K562 (cell line): ENCODE results near the gene NEMF. TPM values are rescaled to one million over a fixed set of nuclear protein-coding genes. Genes with fewer than 3 reads are reported as not detected.

ENCODE experiments used
- HNRNPUL1 ChIP-seq: fragments of 200-400 bp; formaldehyde crosslinking; IDR thresholded peaks from 2 replicates; pipeline ENCODE4 v1.6.1; 2017; ENCODE audit warnings: low read length
- KDM5B ChIP-seq: fragments of 200-600 bp; sonication (generic); IDR thresholded peaks from 2 replicates; pipeline ENCODE4 v1.6.1; 2012; ENCODE audit warnings: low read depth, mild to moderate bottlenecking, moderate library complexity, low read length, control low read depth, inconsistent platforms; ENCODE audit not compliant: insufficient replicate concordance
- MBD2 ChIP-seq: sonication (generic); IDR thresholded peaks from 2 replicates; pipeline ENCODE4 v1.6.1; 2016; ENCODE audit warnings: low read depth, borderline replicate concordance
- NFE2 ChIP-seq: IDR thresholded peaks from 2 replicates; pipeline ENCODE4 v1.6.1; 2014; ENCODE audit warnings: antibody characterized with exemption, low read depth
- POLR2H ChIP-seq: IDR thresholded peaks from 2 replicates; pipeline ENCODE4 v1.6.1; 2016; ENCODE audit warnings: missing genetic modification characterization, low read depth, mild to moderate bottlenecking, control low read depth, missing compliant biosample characterization, moderate library complexity
- RAD51 ChIP-seq: fragments of 450-650 bp; IDR thresholded peaks from 2 replicates; pipeline ENCODE4 v1.7.1; 2016; ENCODE audit warnings: low read depth, mild to moderate bottlenecking, borderline replicate concordance
- TFAM ChIP-seq: fragments of 250-450 bp; sonication (Bioruptor Pico); conservative IDR thresholded peaks from 2 replicates; pipeline ENCODE4 v1.5.0; 2021; ENCODE audit warnings: mild to moderate bottlenecking, moderate library complexity
- ZFP36 ChIP-seq: fragments of 150-350 bp; IDR thresholded peaks from 2 replicates; pipeline ENCODE4 v1.6.1; 2018; ENCODE audit warnings: low read length, low read depth; ENCODE audit not compliant: partially characterized antibody
- ZNF77 ChIP-seq: fragments of 250-450 bp; sonication (Bioruptor Pico); IDR thresholded peaks from 2 replicates; pipeline ENCODE4 v1.5.0; 2020
- polyA plus RNA-seq, 8 experiments: library from polyadenylated mRNA; depleted of rRNA in 4 of 8; stranded (reverse) in 5 of 8; unstranded in 3 of 8; fragments of >200 nt; fragmentation: Nextera tagmentation in 2 of 8; fragmentation: Illumina TruSeq in 1 of 8; extraction: Ambion mirVana in 2 of 8; extraction: Trizol in 1 of 8; gene quantifications; 2 replicates each; pipeline versions ENCODE4 v1.2.1 to v1.2.3, GENCODE V29; 2011 to 2014; ENCODE audit warnings: inconsistent platforms in 1 of 8, missing spikeins in 1 of 8
- total RNA-seq, 7 experiments: library from RNA; depleted of rRNA in 6 of 7; stranded (reverse); fragments of >200 nt in 6 of 7; fragmentation: Illumina TruSeq in 2 of 7; extraction: Trizol in 2 of 7; gene quantifications; 2 replicates each; pipeline versions ENCODE4 v1.2.1 to v1.2.3, GENCODE V29; 2011 to 2021; ENCODE audit warnings: low replicate concordance in 1 of 7
- TF ChIP-seq, protein P1 (sequence below): fragments of 200-800 bp; sonication (Bioruptor generic); IDR thresholded peaks from 2 replicates; pipeline ENCODE4 v1.6.1; 2017; ENCODE audit warnings: missing genetic modification characterization, missing compliant biosample characterization

NEMF gene
- total and polyA plus RNA-seq, 9 of the 15 experiments (the other 6 are each of a cell fraction or from before 2014, with no cell fraction given) = 38.8 to 94.4 (median 61.0) TPM

DNA sequence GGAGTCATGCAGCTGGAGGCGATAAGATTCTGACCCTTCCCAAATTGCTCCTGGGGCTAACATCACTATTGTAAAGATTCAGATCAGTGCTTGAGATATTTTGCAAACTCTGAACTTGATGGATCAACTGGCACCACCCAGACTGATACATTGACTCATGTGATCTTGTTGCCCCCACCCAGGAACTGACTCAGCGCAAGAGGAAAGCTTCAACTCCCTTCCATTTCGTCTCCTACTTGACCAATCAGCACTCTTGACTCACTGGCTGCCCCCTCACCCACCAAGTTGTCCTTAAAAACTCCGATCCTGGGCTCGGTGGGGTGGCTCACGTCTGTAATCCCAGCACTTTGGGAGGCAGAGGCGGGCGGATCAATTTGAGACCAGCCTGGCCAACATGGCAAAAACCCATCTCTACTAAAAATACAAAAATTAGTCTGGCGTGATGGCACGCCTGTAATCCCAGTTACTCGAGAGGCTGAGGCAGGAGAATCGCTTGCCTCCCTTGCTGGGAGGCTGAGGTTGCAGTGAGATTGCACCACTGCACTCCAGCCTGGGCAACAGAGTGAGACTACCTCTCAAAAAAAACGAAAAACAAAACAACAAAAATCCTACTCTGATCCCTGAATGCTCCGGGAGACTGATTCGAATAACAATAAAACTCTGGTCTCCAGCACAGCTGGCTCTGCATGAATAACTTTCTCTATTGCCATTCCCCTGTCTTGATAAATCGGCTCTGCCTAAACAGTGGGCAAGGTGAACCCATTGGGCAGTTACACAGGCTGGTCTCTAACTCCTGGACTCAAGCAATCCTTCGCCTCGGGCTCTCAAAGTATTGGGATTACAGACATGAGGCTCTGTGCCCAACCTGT is 30.5 kb upstream of the NEMF start (continued):
- peak; percentile 54 for TF ChIP-seq NFE2
- TF ChIP-seq HNRNPUL1 = no peak
- TF ChIP-seq KDM5B = no peak
- no peak for TF ChIP-seq ZNF77 (CRISPR knock-in tag)
- TF ChIP-seq MBD2 = no peak
- no peak for TF ChIP-seq ZFP36
- 0 out of 2 replicates have a peak, but pooled peaks have one; percentile 10 for TF ChIP-seq RAD51
- no peak for TF ChIP-seq POLR2H (tag)
- TF ChIP-seq, protein P1, sequence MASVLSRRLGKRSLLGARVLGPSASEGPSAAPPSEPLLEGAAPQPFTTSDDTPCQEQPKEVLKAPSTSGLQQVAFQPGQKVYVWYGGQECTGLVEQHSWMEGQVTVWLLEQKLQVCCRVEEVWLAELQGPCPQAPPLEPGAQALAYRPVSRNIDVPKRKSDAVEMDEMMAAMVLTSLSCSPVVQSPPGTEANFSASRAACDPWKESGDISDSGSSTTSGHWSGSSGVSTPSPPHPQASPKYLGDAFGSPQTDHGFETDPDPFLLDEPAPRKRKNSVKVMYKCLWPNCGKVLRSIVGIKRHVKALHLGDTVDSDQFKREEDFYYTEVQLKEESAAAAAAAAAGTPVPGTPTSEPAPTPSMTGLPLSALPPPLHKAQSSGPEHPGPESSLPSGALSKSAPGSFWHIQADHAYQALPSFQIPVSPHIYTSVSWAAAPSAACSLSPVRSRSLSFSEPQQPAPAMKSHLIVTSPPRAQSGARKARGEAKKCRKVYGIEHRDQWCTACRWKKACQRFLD = peak; percentile 53; the same call in 1 of the 2 replicates
- TF ChIP-seq TFAM (CRISPR knock-in tag) = no peak
